Prostate gland (tissue), 2 donors: ENCODE measurements around the gene BRPF1.

Experiments
- POLR2A ChIP-seq: fragments of 450-650 bp; IDR thresholded peaks from one replicate; pipeline ENCODE4 v1.6.1; 2016; ENCODE audit warnings: antibody characterized with exemption, mild to moderate bottlenecking
- POLR2AphosphoS5 ChIP-seq: sonication (generic); formaldehyde crosslinking; IDR thresholded peaks from one replicate; pipeline ENCODE4 v1.6.1; 2017; ENCODE audit warnings: antibody characterized with exemption
- TF ChIP-seq, protein P1 (sequence below), 4 experiments: fragments of 200-600 bp in 2 of 4; fragments of 450-650 bp in 2 of 4; sonication (generic) in 2 of 4; IDR thresholded peaks; 1 replicate in 3 of 4; 2 replicates in 1 of 4; pipeline ENCODE4 v1.5.1; 2016 to 2019; ENCODE audit warnings: antibody characterized with exemption in 4 of 4, mild to moderate bottlenecking in 2 of 4, moderate library complexity in 2 of 4

DNA sequence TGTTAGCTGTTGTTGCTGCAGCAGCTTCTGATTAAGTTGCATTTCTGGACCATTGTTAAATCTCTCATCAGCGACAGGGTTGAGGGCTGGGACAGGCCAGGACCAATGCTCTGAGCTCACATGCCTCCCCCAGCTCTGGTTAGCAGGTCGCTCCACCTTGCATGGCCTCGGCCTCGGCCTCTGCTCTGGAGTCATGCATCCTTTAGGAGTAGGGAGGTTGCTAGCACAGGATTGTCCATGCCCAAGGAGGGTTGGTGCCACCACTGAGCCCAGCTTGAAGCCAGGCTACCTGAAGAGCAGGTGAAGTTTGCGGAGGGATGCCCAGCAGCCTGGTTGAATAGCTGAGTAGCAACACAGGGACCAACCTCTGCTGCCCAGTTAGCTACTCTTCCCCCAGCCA, 39.1 kb upstream of the BRPF1 start:
- TF ChIP-seq, protein P1, sequence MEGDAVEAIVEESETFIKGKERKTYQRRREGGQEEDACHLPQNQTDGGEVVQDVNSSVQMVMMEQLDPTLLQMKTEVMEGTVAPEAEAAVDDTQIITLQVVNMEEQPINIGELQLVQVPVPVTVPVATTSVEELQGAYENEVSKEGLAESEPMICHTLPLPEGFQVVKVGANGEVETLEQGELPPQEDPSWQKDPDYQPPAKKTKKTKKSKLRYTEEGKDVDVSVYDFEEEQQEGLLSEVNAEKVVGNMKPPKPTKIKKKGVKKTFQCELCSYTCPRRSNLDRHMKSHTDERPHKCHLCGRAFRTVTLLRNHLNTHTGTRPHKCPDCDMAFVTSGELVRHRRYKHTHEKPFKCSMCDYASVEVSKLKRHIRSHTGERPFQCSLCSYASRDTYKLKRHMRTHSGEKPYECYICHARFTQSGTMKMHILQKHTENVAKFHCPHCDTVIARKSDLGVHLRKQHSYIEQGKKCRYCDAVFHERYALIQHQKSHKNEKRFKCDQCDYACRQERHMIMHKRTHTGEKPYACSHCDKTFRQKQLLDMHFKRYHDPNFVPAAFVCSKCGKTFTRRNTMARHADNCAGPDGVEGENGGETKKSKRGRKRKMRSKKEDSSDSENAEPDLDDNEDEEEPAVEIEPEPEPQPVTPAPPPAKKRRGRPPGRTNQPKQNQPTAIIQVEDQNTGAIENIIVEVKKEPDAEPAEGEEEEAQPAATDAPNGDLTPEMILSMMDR (IDR thresholded peaks at IDR 0.05), result no peak
- TF ChIP-seq POLR2AphosphoS5, result no peak
- TF ChIP-seq POLR2A, result no peak
